Sigmoid colon (tissue), 7 donors: ENCODE data around the gene CACHD1. TPM values are rescaled to one million over a fixed set of nuclear protein-coding genes. Genes with fewer than 3 reads are reported as not detected.
"Not testable (repeated sequence)": the region's sequence is repeated elsewhere in the genome, so short reads cannot be mapped to it uniquely, and the experiment has no call there.

Experiments
- DNase-seq: peaks from one replicate; pipeline ENCODE4 v3.0.0-alpha.2; 2019
- H3K27ac ChIP-seq, 4 donors: fragments of 200-600 bp; sonication (generic); one replicate each; pipeline ENCODE4 v1.5.1; 2016 to 2019; ENCODE audit warnings: mild to moderate bottlenecking in 1 of 4
- H3K27me3 ChIP-seq, 3 donors: fragments of 200-600 bp; sonication (generic); one replicate each; pipeline ENCODE4 v1.5.1; 2019; ENCODE audit warnings: mild to moderate bottlenecking in 1 of 3
- H3K36me3 ChIP-seq, 4 donors: fragments of 200-600 bp; sonication (generic); one replicate each; pipeline ENCODE4 v1.5.1; 2016 to 2019
- H3K4me1 ChIP-seq, 4 donors: fragments of 200-600 bp; sonication (generic); one replicate each; pipeline ENCODE4 v1.5.1; 2017 to 2019
- H3K4me3 ChIP-seq, 4 donors: fragments of 200-600 bp; sonication (generic); one replicate each; pipeline ENCODE4 v1.5.1; 2017 to 2019; ENCODE audit warnings: mild to moderate bottlenecking in 2 of 4, moderate library complexity in 1 of 4
- H3K9me3 ChIP-seq, 4 donors: fragments of 200-600 bp in 3 of 4; sonication (generic) in 3 of 4; one replicate each; pipeline versions ENCODE4 v1.5.1 to v1.6.1; 2013 to 2019
- EP300 ChIP-seq, 4 donors: sonication (generic); formaldehyde crosslinking; IDR thresholded peaks; one replicate each; pipeline ENCODE4 v1.6.1; 2017; ENCODE audit warnings: antibody characterized with exemption in 4 of 4
- POLR2A ChIP-seq, 2 donors: fragments of 450-650 bp; IDR thresholded peaks; one replicate each; pipeline ENCODE4 v1.6.1; 2016; ENCODE audit warnings: antibody characterized with exemption in 2 of 2, mild to moderate bottlenecking in 2 of 2, moderate library complexity in 2 of 2
- POLR2AphosphoS5 ChIP-seq, 4 donors: sonication (generic); formaldehyde crosslinking; IDR thresholded peaks; one replicate each; pipeline ENCODE4 v1.6.1; 2017; ENCODE audit warnings: antibody characterized with exemption in 4 of 4
- WGBS, 2 donors: extraction: QIAGEN DNeasy Blood & Tissue Kit; methylation state at CpG; one replicate each; pipeline ENCODE4 v1.1.7; 2013; 5-methylcytosine and 5-hydroxymethylcytosine counted together
- intact Hi-C: fragments of 100-400 bp; cut with DNase I; formaldehyde crosslinking; loops from one replicate; pipeline ENCODE4 v1.15.1; 2023
- polyA plus RNA-seq, 3 donors: library from polyadenylated mRNA; stranded (reverse); fragments of 200-250 nt; gene quantifications; one replicate each; pipeline ENCODE4 v1.2.3, GENCODE V29; 2013
- total RNA-seq, 4 donors: library from RNA; depleted of rRNA; stranded (reverse); fragments of >200 nt; gene quantifications; one replicate each; pipeline ENCODE4 v1.1.0, GENCODE V29; 2016
- TF ChIP-seq, protein P1 (sequence below), 4 experiments: fragments of 450-650 bp in 3 of 4; fragments of 200-600 bp in 1 of 4; IDR thresholded peaks; one replicate each; pipeline ENCODE4 v1.5.1; 2016 to 2019; ENCODE audit warnings: antibody characterized with exemption in 4 of 4, mild to moderate bottlenecking in 3 of 4, moderate library complexity in 2 of 4
- donor health status: healthy with polysubstance abuse.
- donor health status: Bipolar disorder and iron deficiency.
- donor health status: healthy.

The CACHD1 gene
- total and polyA plus RNA-seq, 7 donors: 0.23 to 7.1 (median 3.7) TPM

DNA sequence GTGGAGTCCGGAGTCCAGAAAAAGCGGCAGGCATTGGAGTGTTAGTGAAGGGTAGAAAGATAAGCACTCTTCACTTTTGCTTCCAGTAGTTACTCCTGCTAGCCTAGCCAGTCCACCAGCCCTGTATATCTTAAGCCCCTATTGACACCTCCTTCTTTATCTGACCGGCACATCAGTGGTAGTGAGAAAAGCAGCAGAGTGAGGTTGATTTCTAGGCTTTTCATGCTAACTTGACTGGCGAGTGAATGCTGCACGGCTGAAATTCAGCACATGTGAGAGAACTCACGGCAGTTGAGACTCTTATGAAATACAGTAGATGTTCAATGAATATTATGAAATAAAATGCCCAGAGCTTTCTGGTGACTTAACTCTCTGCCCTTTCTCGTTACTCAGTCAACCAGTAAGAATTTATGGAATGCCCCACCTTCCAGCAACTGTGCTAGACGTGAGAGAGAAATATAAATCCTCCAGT lies 128.2 kb downstream of the CACHD1 start:
- no peak for DNase-seq
- H3K27me3 ChIP-seq: no peaks in the 10 kb centered on the region
- no peaks in the 10 kb centered on the region for H3K36me3 ChIP-seq
- no peaks in the 10 kb centered on the region for H3K9me3 ChIP-seq
- intact Hi-C loops: no loop called here
- H3K27ac ChIP-seq: no peak overlapping the region
- no peak overlapping the region for H3K4me3 ChIP-seq
- no peaks in the 10 kb centered on the region for H3K4me1 ChIP-seq
- TF ChIP-seq EP300 (IDR thresholded peaks at IDR 0.05) (no peak), POLR2A (IDR thresholded peaks at IDR 0.05) (no peak), POLR2AphosphoS5 (IDR thresholded peaks at IDR 0.05) (no peak)
- TF ChIP-seq, protein P1, sequence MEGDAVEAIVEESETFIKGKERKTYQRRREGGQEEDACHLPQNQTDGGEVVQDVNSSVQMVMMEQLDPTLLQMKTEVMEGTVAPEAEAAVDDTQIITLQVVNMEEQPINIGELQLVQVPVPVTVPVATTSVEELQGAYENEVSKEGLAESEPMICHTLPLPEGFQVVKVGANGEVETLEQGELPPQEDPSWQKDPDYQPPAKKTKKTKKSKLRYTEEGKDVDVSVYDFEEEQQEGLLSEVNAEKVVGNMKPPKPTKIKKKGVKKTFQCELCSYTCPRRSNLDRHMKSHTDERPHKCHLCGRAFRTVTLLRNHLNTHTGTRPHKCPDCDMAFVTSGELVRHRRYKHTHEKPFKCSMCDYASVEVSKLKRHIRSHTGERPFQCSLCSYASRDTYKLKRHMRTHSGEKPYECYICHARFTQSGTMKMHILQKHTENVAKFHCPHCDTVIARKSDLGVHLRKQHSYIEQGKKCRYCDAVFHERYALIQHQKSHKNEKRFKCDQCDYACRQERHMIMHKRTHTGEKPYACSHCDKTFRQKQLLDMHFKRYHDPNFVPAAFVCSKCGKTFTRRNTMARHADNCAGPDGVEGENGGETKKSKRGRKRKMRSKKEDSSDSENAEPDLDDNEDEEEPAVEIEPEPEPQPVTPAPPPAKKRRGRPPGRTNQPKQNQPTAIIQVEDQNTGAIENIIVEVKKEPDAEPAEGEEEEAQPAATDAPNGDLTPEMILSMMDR (IDR thresholded peaks at IDR 0.05): no peak
- WGBS, 2 donors: 89 to 92% methylated on average over 8 of the region's 8 CpGs

GRCh38 chr1:64599242-64599641 lies 129.3 kb downstream of the CACHD1 start:
- Histone ChIP-seq H3K9me3 (no peaks in the 10 kb centered on the region), H3K27me3 (no peaks in the 10 kb centered on the region), H3K4me1 (no peaks in the 10 kb centered on the region), H3K4me3 (no peak overlapping the region), H3K27ac (no peak overlapping the region), H3K36me3 (no peaks in the 10 kb centered on the region)
- 69 to 80% methylated on average over 3 of the region's 3 CpGs for WGBS, 2 donors
- no peak for DNase-seq
- TF ChIP-seq POLR2A (IDR thresholded peaks at IDR 0.05) (no peak), EP300 (IDR thresholded peaks at IDR 0.05) (no peak), POLR2AphosphoS5 (IDR thresholded peaks at IDR 0.05) (no peak)
- TF ChIP-seq, protein P1 (IDR thresholded peaks at IDR 0.05): no peak
- intact Hi-C loops: no loop called here

- 54 to 64% methylated on average over 3 of the region's 3 CpGs for WGBS, 2 donors
- Histone ChIP-seq H3K27ac (no peak overlapping the region), H3K36me3 (no peaks in the 10 kb centered on the region), H3K9me3 (no peaks in the 10 kb centered on the region), H3K4me3 (no peak overlapping the region), H3K27me3 (no peaks in the 10 kb centered on the region), H3K4me1 (no peaks in the 10 kb centered on the region)
- no peak for TF ChIP-seq POLR2AphosphoS5 (IDR thresholded peaks at IDR 0.05)
- no peak for TF ChIP-seq POLR2A (IDR thresholded peaks at IDR 0.05)
- DNase-seq: no peak
- intact Hi-C loops: no loop called here
Measured at GRCh38 chr1:64601207-64601606, 131.3 kb downstream of the CACHD1 start.

- no peaks in the 10 kb centered on the region for H3K9me3 ChIP-seq
- DNase-seq: no peak
- no peaks in the 10 kb centered on the region for H3K4me1 ChIP-seq
- H3K27me3 ChIP-seq: no peaks in the 10 kb centered on the region
- intact Hi-C loops: no loop called here
- no peaks in the 10 kb centered on the region for H3K36me3 ChIP-seq
- 57 to 71% methylated on average over 1 of the region's 1 CpG for WGBS, 2 donors
- H3K27ac ChIP-seq: no peak overlapping the region
- TF ChIP-seq EP300 (IDR thresholded peaks at IDR 0.05) (no peak), POLR2A (IDR thresholded peaks at IDR 0.05) (no peak), POLR2AphosphoS5 (IDR thresholded peaks at IDR 0.05) (no peak)
- TF ChIP-seq, protein P1 (IDR thresholded peaks at IDR 0.05): no peak
- no peak overlapping the region for H3K4me3 ChIP-seq
Measured at GRCh38 chr1:64608005-64608650, 138.2 kb downstream of the CACHD1 start.

GRCh38 chr1:64608651-64609048 lies 138.7 kb downstream of the CACHD1 start:
- Histone ChIP-seq H3K27ac (no peak overlapping the region), H3K27me3 (no peaks in the 10 kb centered on the region), H3K9me3 (no peaks in the 10 kb centered on the region), H3K4me3 (no peak overlapping the region), H3K4me1 (no peaks in the 10 kb centered on the region), H3K36me3 (no peaks in the 10 kb centered on the region)
- no peak for TF ChIP-seq EP300 (IDR thresholded peaks at IDR 0.05)
- WGBS, 2 donors: 91 to 92% methylated on average over 6 of the region's 6 CpGs
- no peak for DNase-seq
- intact Hi-C loops: no loop called here

DNA sequence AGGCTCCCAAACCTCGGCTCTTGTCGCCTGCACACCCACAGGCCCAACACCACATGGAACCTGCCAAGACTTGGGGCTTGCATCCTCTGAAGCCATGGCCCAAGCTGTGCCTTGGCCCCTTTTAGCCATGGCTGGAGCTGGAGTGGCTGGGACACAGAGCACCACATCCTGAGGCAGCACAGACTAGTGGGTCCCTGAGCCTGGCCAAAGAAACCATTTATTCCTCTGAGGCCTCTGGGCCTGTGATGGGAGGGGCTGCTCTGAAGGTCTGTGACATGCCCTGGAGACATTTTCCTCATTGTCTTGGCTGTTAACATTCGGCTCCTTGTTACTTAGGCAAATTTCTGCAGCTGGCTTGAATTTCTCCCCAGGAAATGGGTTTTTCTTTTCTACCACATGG lies 141.0 kb downstream of the CACHD1 start:
- WGBS, 2 donors: 83 to 91% methylated on average over 3 of the region's 3 CpGs
- H3K27me3 ChIP-seq, H3K4me1 ChIP-seq, H3K27ac ChIP-seq, intact Hi-C loops, DNase-seq, H3K9me3 ChIP-seq, H3K4me3 ChIP-seq, H3K36me3 ChIP-seq: not testable (repeated sequence)
